ENCODE data around the gene SLC49A3. TPM values are rescaled to one million over a fixed set of nuclear protein-coding genes. Genes with fewer than 3 reads are reported as not detected.

Gene SLC49A3
- total RNA-seq, 1 experiment from 2014 or later, result not detected

DNA sequence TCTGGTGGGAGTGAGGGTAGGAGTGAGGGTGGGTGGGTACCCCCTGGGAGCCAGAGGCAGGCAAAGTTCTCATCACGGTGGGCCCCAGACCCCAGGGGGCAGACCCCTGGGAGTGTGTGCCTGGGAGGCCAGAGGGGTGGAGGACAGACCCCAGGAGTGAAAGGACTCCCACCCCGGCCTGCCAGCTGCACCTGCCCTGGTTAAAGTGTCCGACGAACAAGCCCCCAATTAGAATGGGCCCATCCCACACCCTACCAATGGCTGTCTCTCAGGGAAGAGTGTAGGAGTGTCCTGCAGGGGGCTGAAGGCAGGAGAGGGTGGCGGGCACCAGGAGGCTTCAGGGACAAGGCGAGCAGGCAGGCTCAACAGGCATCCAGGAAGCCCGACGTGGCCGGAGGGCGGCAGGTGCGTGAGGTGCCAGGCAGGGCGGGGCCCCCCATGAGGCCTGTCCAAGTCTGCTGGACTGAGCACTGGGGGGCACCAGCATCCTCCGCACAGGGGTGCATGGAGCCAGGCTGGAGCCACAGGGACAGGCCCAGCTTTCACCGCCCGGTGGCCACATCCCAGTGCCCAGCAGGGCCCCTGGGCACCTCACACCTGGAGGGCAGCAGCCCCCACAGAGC lies 54.9 kb downstream of the SLC49A3 start:
- POLR2A ChIA-PET (ENCODE audit: unreplicated experiment), result no interaction called here
- no peak for ATAC-seq

GRCh38 chr4:633406-633805 lies 55.5 kb downstream of the SLC49A3 start:
- no peaks in the 10 kb centered on the region for H3F3A ChIP-seq (ENCODE audit: low read length, unreplicated experiment)
- H3K79me2 ChIP-seq (ENCODE audit: low read length), result no peaks in the 10 kb centered on the region
- H3K9me3 ChIP-seq (ENCODE audit: low read length), result no peaks in the 10 kb centered on the region
- no peak for ATAC-seq
- no peaks in the 10 kb centered on the region for H3K4me1 ChIP-seq (ENCODE audit: insufficient read depth, low read length)
- CTCF ChIA-PET, result no interaction called here
- intact Hi-C loops (cut with micrococcal nuclease), result no loop called here
- H3K9me2 ChIP-seq (replicated peaks; ENCODE audit: low read length), result no peaks in the 10 kb centered on the region
- no peak for TF ChIP-seq EZH2phosphoT487 (IDR thresholded peaks at IDR 0.05; ENCODE audit: borderline replicate concordance, low read length)
- TF ChIP-seq CTCF (conservative IDR thresholded peaks at IDR 0.05; ENCODE audit: low read depth, low read length), result no peak
- no peak for TF ChIP-seq EZH2 (IDR thresholded peaks at IDR 0.05; ENCODE audit: low read length, unreplicated experiment)
- no TSS peak for BruUV-seq (replicated peaks)
- H4K20me1 ChIP-seq (ENCODE audit: low read length), result no peaks in the 10 kb centered on the region
- POLR2A ChIA-PET (ENCODE audit: unreplicated experiment), result no interaction called here
- no peak overlapping the region for H3K27ac ChIP-seq (ENCODE audit: low read length)
- no peak overlapping the region for H2AFZ ChIP-seq (ENCODE audit: low read length)
- no peak overlapping the region for H3K4me3 ChIP-seq (ENCODE audit: low read length)
- no peak overlapping the region for H3K4me2 ChIP-seq (ENCODE audit: low read length)
- peaks cover 8% of the 10 kb centered on the region; the same call in 1 of the 2 replicates for H3K27me3 ChIP-seq (ENCODE audit: low read length)
- DNase-seq, result no peak
- H3K9ac ChIP-seq (ENCODE audit: low read length), result no peak overlapping the region
- no peaks in the 10 kb centered on the region for H3K36me3 ChIP-seq (ENCODE audit: low read depth, low read length)

More for the DNA sequence above, 54.9 kb downstream of the SLC49A3 start:
- Histone ChIP-seq H3K4me1 (ENCODE audit: insufficient read depth, low read length) (no peaks in the 10 kb centered on the region), H3K27me3 (ENCODE audit: low read length) (peaks cover 8% of the 10 kb centered on the region; the same call in 1 of the 2 replicates), H3K4me3 (ENCODE audit: low read length) (no peak overlapping the region), H2AFZ (ENCODE audit: low read length) (no peak overlapping the region), H3K9me2 (replicated peaks; ENCODE audit: low read length) (no peaks in the 10 kb centered on the region), H3K79me2 (ENCODE audit: low read length) (no peaks in the 10 kb centered on the region), H3F3A (ENCODE audit: low read length, unreplicated experiment) (no peaks in the 10 kb centered on the region), H3K9me3 (ENCODE audit: low read length) (no peaks in the 10 kb centered on the region), H3K9ac (ENCODE audit: low read length) (no peak overlapping the region), H3K4me2 (ENCODE audit: low read length) (no peak overlapping the region), H3K36me3 (ENCODE audit: low read depth, low read length) (no peaks in the 10 kb centered on the region), H4K20me1 (ENCODE audit: low read length) (no peaks in the 10 kb centered on the region), H3K27ac (ENCODE audit: low read length) (no peak overlapping the region)
- CTCF ChIA-PET, result no interaction called here
- DNase-seq, result no peak
- BruUV-seq (replicated peaks), result no TSS peak
- TF ChIP-seq EZH2 (IDR thresholded peaks at IDR 0.05; ENCODE audit: low read length, unreplicated experiment) (no peak), CTCF (conservative IDR thresholded peaks at IDR 0.05; ENCODE audit: low read depth, low read length) (no peak), EZH2phosphoT487 (IDR thresholded peaks at IDR 0.05; ENCODE audit: borderline replicate concordance, low read length) (no peak)
- intact Hi-C loops (cut with micrococcal nuclease), result no loop called here

DNA sequence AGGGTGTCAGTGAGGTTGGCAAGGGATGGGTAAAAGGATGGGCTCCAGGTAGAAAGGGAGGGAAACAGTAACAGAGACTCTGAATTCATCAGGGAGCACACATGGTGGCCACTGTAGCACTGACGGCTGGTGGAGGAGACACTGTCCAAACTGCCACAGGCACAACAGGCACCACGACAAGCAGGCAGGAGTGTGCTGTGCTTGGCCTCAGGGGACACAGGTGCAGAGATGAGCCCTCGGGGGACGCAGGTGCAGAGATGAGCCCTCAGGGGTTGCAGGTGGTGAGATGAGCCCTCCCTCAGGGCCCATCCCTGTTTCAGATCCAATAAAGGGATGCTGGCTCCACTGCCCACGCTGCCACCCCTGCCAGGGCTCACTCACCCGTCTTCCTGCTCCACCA lies 56.0 kb downstream of the SLC49A3 start:
- DNase-seq (no peak), ATAC-seq (no peak)
- H3K4me1 ChIP-seq (ENCODE audit: insufficient read depth, low read length), result no peaks in the 10 kb centered on the region
- peaks cover 8% of the 10 kb centered on the region; the same call in 1 of the 2 replicates for H3K27me3 ChIP-seq (ENCODE audit: low read length)
- BruUV-seq (replicated peaks), result no TSS peak
- CTCF ChIA-PET, result no interaction called here
- H3K27ac ChIP-seq (ENCODE audit: low read length), result no peak overlapping the region
- H4K20me1 ChIP-seq (ENCODE audit: low read length), result no peaks in the 10 kb centered on the region
- no peak overlapping the region for H3K4me2 ChIP-seq (ENCODE audit: low read length)
- H2AFZ ChIP-seq (ENCODE audit: low read length), result no peak overlapping the region
- no peaks in the 10 kb centered on the region for H3K36me3 ChIP-seq (ENCODE audit: low read depth, low read length)
- no peaks in the 10 kb centered on the region for H3K9me3 ChIP-seq (ENCODE audit: low read length)
- POLR2A ChIA-PET (ENCODE audit: unreplicated experiment), result no interaction called here
- no peaks in the 10 kb centered on the region for H3K9me2 ChIP-seq (replicated peaks; ENCODE audit: low read length)
- H3K79me2 ChIP-seq (ENCODE audit: low read length), result no peaks in the 10 kb centered on the region
- no peak overlapping the region for H3K4me3 ChIP-seq (ENCODE audit: low read length)
- TF ChIP-seq CTCF (conservative IDR thresholded peaks at IDR 0.05; ENCODE audit: low read depth, low read length) (no peak), EZH2 (IDR thresholded peaks at IDR 0.05; ENCODE audit: low read length, unreplicated experiment) (no peak), EZH2phosphoT487 (IDR thresholded peaks at IDR 0.05; ENCODE audit: borderline replicate concordance, low read length) (no peak)
- H3F3A ChIP-seq (ENCODE audit: low read length, unreplicated experiment), result no peaks in the 10 kb centered on the region
- no peak overlapping the region for H3K9ac ChIP-seq (ENCODE audit: low read length)
- intact Hi-C loops (cut with micrococcal nuclease), result no loop called here
